Keratinocyte (primary cell): ENCODE measurements around the gene COX7C. TPM values are rescaled to one million over a fixed set of nuclear protein-coding genes. Genes with fewer than 3 reads are reported as not detected.

Source experiments
- DNase-seq: peaks from one replicate; pipeline ENCODE4 v3.0.0-alpha.2; 2011; ENCODE audit warnings: low read depth, missing footprints, low spot score
- FAIRE-seq: peaks from 2 replicates; lab custom pipeline; 2011; peaks lifted over from hg19 to GRCh38; lab: Jason Lieb, UNC
- H2AFZ ChIP-seq: 2 replicates; pipeline ENCODE4 v1.6.0; 2012; ENCODE audit warnings: low read length, control low read depth, inconsistent platforms; ENCODE audit not compliant: control insufficient read depth
- H3K27ac ChIP-seq: 2 replicates; pipeline ENCODE4 v1.5.1; 2011; ENCODE audit warnings: low read length; ENCODE audit not compliant: control insufficient read depth, insufficient read depth
- H3K27me3 ChIP-seq: 3 replicates; pipeline ENCODE4 v1.6.0; 2011; ENCODE audit warnings: low read length; ENCODE audit not compliant: control insufficient read depth, insufficient read depth; ENCODE audit errors: extremely low read depth
- H3K36me3 ChIP-seq, 2 experiments: 2 replicates in 1 of 2; 3 replicates in 1 of 2; pipeline ENCODE4 v1.5.1; 2011; ENCODE audit warnings: low read length in 2 of 2, mild to moderate bottlenecking in 1 of 2; ENCODE audit not compliant: control insufficient read depth in 2 of 2, insufficient read depth in 2 of 2; ENCODE audit errors: extremely low read depth in 1 of 2
- H3K4me1 ChIP-seq: 3 replicates; pipeline ENCODE4 v1.5.1; 2011; ENCODE audit warnings: low read length; ENCODE audit not compliant: control insufficient read depth, insufficient read depth; ENCODE audit errors: extremely low read depth
- H3K4me2 ChIP-seq: 3 replicates; pipeline ENCODE4 v1.6.0; 2011; ENCODE audit warnings: low read depth, low read length; ENCODE audit not compliant: control insufficient read depth, insufficient read depth; ENCODE audit errors: extremely low read depth
- H3K4me3 ChIP-seq, 3 experiments: fragments of 200-600 bp in 1 of 3; sonication (generic) in 1 of 3; 2 replicates in 2 of 3; 3 replicates in 1 of 3; pipeline ENCODE4 v1.5.1; 2011 to 2016; ENCODE audit warnings: low read length in 3 of 3, mild to moderate bottlenecking in 3 of 3, control low read depth in 2 of 3, inconsistent platforms in 1 of 3, low read depth in 1 of 3, mixed read lengths in 1 of 3, mixed run types in 1 of 3, moderate library complexity in 1 of 3; ENCODE audit not compliant: control insufficient read depth in 2 of 3, insufficient read depth in 2 of 3; ENCODE audit errors: extremely low read depth in 1 of 3
- H3K79me2 ChIP-seq: 2 replicates; pipeline ENCODE4 v1.6.0; 2012; ENCODE audit warnings: low read length; ENCODE audit not compliant: control insufficient read depth, insufficient read depth
- H3K9ac ChIP-seq: 3 replicates; pipeline ENCODE4 v1.6.0; 2011; ENCODE audit warnings: low read length; ENCODE audit not compliant: control insufficient read depth, insufficient read depth; ENCODE audit errors: extremely low read depth
- H3K9me1 ChIP-seq: 3 replicates; pipeline ENCODE4 v1.6.0; 2011; ENCODE audit warnings: low read length; ENCODE audit not compliant: control insufficient read depth, insufficient read depth; ENCODE audit errors: extremely low read depth
- H3K9me3 ChIP-seq: 2 replicates; pipeline ENCODE4 v1.5.1; 2012; ENCODE audit warnings: low read depth, low read length; ENCODE audit not compliant: control insufficient read depth
- H4K20me1 ChIP-seq: 3 replicates; pipeline ENCODE4 v1.6.0; 2011; ENCODE audit warnings: low read length; ENCODE audit not compliant: control insufficient read depth, insufficient read depth; ENCODE audit errors: extremely low read depth
- CTCF ChIP-seq, 3 experiments: IDR thresholded peaks in 1 of 3; conservative IDR thresholded peaks in 1 of 3; optimal IDR thresholded peaks in 1 of 3; 2 replicates in 2 of 3; 3 replicates in 1 of 3; pipeline versions ENCODE3 to v1.5.1; 2011; ENCODE audit warnings: low read length in 3 of 3, mild to moderate bottlenecking in 3 of 3, moderate library complexity in 2 of 3, control low read depth in 1 of 3, inconsistent platforms in 1 of 3; ENCODE audit not compliant: insufficient read depth in 2 of 3; ENCODE audit errors: extremely low read depth in 1 of 3
- EZH2 ChIP-seq: IDR thresholded peaks from one replicate; pipeline ENCODE4 v1.6.1; 2012; ENCODE audit warnings: inconsistent platforms, mild to moderate bottlenecking, low read length, moderate library complexity
- dilution Hi-C: fragments of 300-500 bp; cut with MboI; formaldehyde crosslinking; loops from one replicate; pipeline ENCODE4 v1.7.0; 2020; ENCODE audit warnings: low sequenced_read_pairs; ENCODE audit not compliant: extremely low pct_ligation_motif_present
- polyA plus RNA-seq, 5 experiments: library from polyadenylated mRNA; depleted of rRNA in 3 of 5; stranded (reverse) in 3 of 5; stranded (forward) in 1 of 5; unstranded in 1 of 5; fragments of >200 nt; gene quantifications; 1 replicate in 1 of 5; 2 replicates in 3 of 5; 3 replicates in 1 of 5; pipeline versions ENCODE4 v1.2.1 to v1.2.3, GENCODE V29; 2011 to 2012; ENCODE audit warnings: missing spikeins in 2 of 5, low read depth in 1 of 5, low replicate concordance in 1 of 5

COX7C gene
- polyA plus RNA-seq, 1 donor (not counting 4 experiments of a cell fraction or from before 2014, with no cell fraction given), result 764 TPM

GRCh38 chr5:86626149-86626548 lies 8.4 kb downstream of the COX7C start:
- H3K27me3 ChIP-seq, result no peaks in the 10 kb centered on the region
- no peak overlapping the region for H3K27ac ChIP-seq
- no peaks in the 10 kb centered on the region for H3K4me1 ChIP-seq
- no peak for DNase-seq
- no peaks in the 10 kb centered on the region for H3K9me1 ChIP-seq
- no peak for FAIRE-seq
- H3K4me2 ChIP-seq, result no peak overlapping the region
- H2AFZ ChIP-seq, result no peak overlapping the region
- TF ChIP-seq CTCF (optimal IDR thresholded peaks at IDR 0.05 in 1 of 3, IDR thresholded peaks at IDR 0.05 in 1 of 3, conservative IDR thresholded peaks at IDR 0.05 in 1 of 3; ENCODE audit: extremely low read depth in 1 of 3, insufficient read depth in 2 of 3, low read length in 3 of 3), result no peak
- TF ChIP-seq EZH2, result no peak
- no peak overlapping the region for H3K4me3 ChIP-seq
- H4K20me1 ChIP-seq, result no peaks in the 10 kb centered on the region
- dilution Hi-C loops, result no loop called here
- H3K9ac ChIP-seq, result no peak overlapping the region
- peaks cover 0 to 1% of the 10 kb centered on the region in 2 experiments for H3K36me3 ChIP-seq
- no peaks in the 10 kb centered on the region for H3K9me3 ChIP-seq
- H3K79me2 ChIP-seq, result no peaks in the 10 kb centered on the region

GRCh38 chr5:86631165-86631564 lies 13.4 kb downstream of the COX7C start:
- Histone ChIP-seq H3K9ac (no peak overlapping the region), H3K36me3 (no peaks in the 10 kb centered on the region), H3K9me3 (no peaks in the 10 kb centered on the region), H4K20me1 (no peaks in the 10 kb centered on the region), H3K79me2 (no peaks in the 10 kb centered on the region), H2AFZ (no peak overlapping the region), H3K27me3 (no peaks in the 10 kb centered on the region), H3K4me2 (no peak overlapping the region), H3K4me1 (no peaks in the 10 kb centered on the region), H3K27ac (no peak overlapping the region), H3K4me3 (no peak overlapping the region), H3K9me1 (no peaks in the 10 kb centered on the region)
- TF ChIP-seq CTCF (optimal IDR thresholded peaks at IDR 0.05 in 1 of 3, IDR thresholded peaks at IDR 0.05 in 1 of 3, conservative IDR thresholded peaks at IDR 0.05 in 1 of 3; ENCODE audit: extremely low read depth in 1 of 3, insufficient read depth in 2 of 3, low read length in 3 of 3), result no peak
- no peak for TF ChIP-seq EZH2
- dilution Hi-C loops, result no loop called here
- FAIRE-seq (no peak), DNase-seq (no peak)
